HepG2 (cell line): ENCODE measurements around the gene CHKA. TPM values are rescaled to one million over a fixed set of nuclear protein-coding genes. Genes with fewer than 3 reads are reported as not detected.

Experiments used
- CAMTA2 ChIP-seq: sonication (generic); formaldehyde crosslinking; IDR thresholded peaks from 2 replicates; pipeline ENCODE4 v1.4.0; 2020; ENCODE audit warnings: mild to moderate bottlenecking, missing genetic modification reagents, borderline replicate concordance
- CHCHD3 ChIP-seq: sonication (generic); formaldehyde crosslinking; IDR thresholded peaks from 2 replicates; pipeline ENCODE4 v1.8.0; 2022; ENCODE audit warnings: mild to moderate bottlenecking, missing genetic modification reagents, moderate library complexity
- HDAC2 ChIP-seq: sonication (generic); formaldehyde crosslinking; IDR thresholded peaks from 2 replicates; pipeline ENCODE4 v1.4.0; 2020; ENCODE audit warnings: missing genetic modification reagents
- HOXA3 ChIP-seq: sonication (generic); formaldehyde crosslinking; IDR thresholded peaks from 2 replicates; pipeline ENCODE4 v1.5.0; 2020; ENCODE audit warnings: missing genetic modification reagents
- JUN ChIP-seq: sonication (generic); formaldehyde crosslinking; IDR thresholded peaks from 2 replicates; pipeline ENCODE4 v1.4.0; 2020; ENCODE audit warnings: mild to moderate bottlenecking, missing genetic modification reagents
- MIER3 ChIP-seq: IDR thresholded peaks from 2 replicates; pipeline ENCODE4 v1.6.1; 2016; ENCODE audit warnings: missing compliant biosample characterization, borderline replicate concordance
- NAIF1 ChIP-seq: sonication (generic); formaldehyde crosslinking; IDR thresholded peaks from 2 replicates; pipeline ENCODE4 v1.5.0; 2020; ENCODE audit warnings: mild to moderate bottlenecking, missing genetic modification reagents, borderline replicate concordance
- NR3C1 ChIP-seq: sonication (generic); formaldehyde crosslinking; IDR thresholded peaks from 2 replicates; pipeline ENCODE4 v1.4.0; 2020; ENCODE audit warnings: missing genetic modification reagents
- RFXAP ChIP-seq: sonication (generic); formaldehyde crosslinking; IDR thresholded peaks from 2 replicates; pipeline ENCODE4 v1.4.0; 2020; ENCODE audit warnings: missing genetic modification reagents, borderline replicate concordance
- RORA ChIP-seq: sonication (generic); formaldehyde crosslinking; IDR thresholded peaks from 2 replicates; pipeline ENCODE4 v1.5.0; 2020; ENCODE audit warnings: mild to moderate bottlenecking, missing genetic modification reagents, moderate library complexity
- SALL1 ChIP-seq: sonication (generic); formaldehyde crosslinking; IDR thresholded peaks from 2 replicates; pipeline ENCODE4 v1.8.0; 2022; ENCODE audit warnings: mild to moderate bottlenecking, missing genetic modification reagents
- TBX2 ChIP-seq: sonication (generic); formaldehyde crosslinking; IDR thresholded peaks from 2 replicates; pipeline ENCODE4 v1.5.0; 2020; ENCODE audit warnings: missing genetic modification reagents, mild to moderate bottlenecking, borderline replicate concordance
- WIZ ChIP-seq: sonication (generic); formaldehyde crosslinking; IDR thresholded peaks from 2 replicates; pipeline ENCODE4 v1.5.1; 2020; ENCODE audit warnings: mild to moderate bottlenecking, missing genetic modification reagents
- ZNF550 ChIP-seq: sonication (generic); formaldehyde crosslinking; IDR thresholded peaks from 2 replicates; pipeline ENCODE4 v1.4.0; 2020; ENCODE audit warnings: mild to moderate bottlenecking, missing genetic modification reagents, borderline replicate concordance
- ZNF816 ChIP-seq: sonication (generic); formaldehyde crosslinking; IDR thresholded peaks from 2 replicates; pipeline ENCODE4 v1.8.0; 2022; ENCODE audit warnings: missing genetic modification reagents, mild to moderate bottlenecking, borderline replicate concordance
- ZNF839 ChIP-seq: sonication (generic); formaldehyde crosslinking; IDR thresholded peaks from 2 replicates; pipeline ENCODE4 v1.4.0; 2020; ENCODE audit warnings: missing genetic modification reagents, mild to moderate bottlenecking, borderline replicate concordance
- ZSCAN31 ChIP-seq: sonication (generic); formaldehyde crosslinking; IDR thresholded peaks from 2 replicates; pipeline ENCODE4 v1.5.0; 2020; ENCODE audit warnings: low read depth, mild to moderate bottlenecking, missing genetic modification reagents
- polyA plus RNA-seq, 8 experiments: library from polyadenylated mRNA; depleted of rRNA in 3 of 8; stranded (reverse) in 7 of 8; unstranded in 1 of 8; fragments of >200 nt; fragmentation: Illumina TruSeq in 4 of 8; extraction: Trizol in 4 of 8; gene quantifications; 2 replicates each; pipeline versions ENCODE4 v1.2.1 to v1.2.3, GENCODE V29; 2011 to 2016; ENCODE audit warnings: low read depth in 4 of 8, missing spikeins in 1 of 8, mixed read lengths in 1 of 8; ENCODE audit not compliant: insufficient read depth in 1 of 8
- total RNA-seq, 5 experiments: library from RNA; depleted of rRNA; stranded (reverse); fragments of >200 nt; fragmentation: Illumina TruSeq; extraction: Trizol; gene quantifications; 2 replicates each; pipeline ENCODE4 v1.2.3, GENCODE V29; 2016; ENCODE audit warnings: low read depth in 1 of 5
- TF ChIP-seq, protein P1 (sequence below): sonication (generic); formaldehyde crosslinking; IDR thresholded peaks from 2 replicates; pipeline ENCODE4; 2020; ENCODE audit warnings: missing genetic modification reagents, mild to moderate bottlenecking, borderline replicate concordance
- TF ChIP-seq, protein P2 (sequence below): sonication (generic); formaldehyde crosslinking; IDR thresholded peaks from 2 replicates; pipeline ENCODE4 v1.4.0; 2020; ENCODE audit warnings: missing genetic modification reagents
- TF ChIP-seq, protein P3 (sequence below): sonication (generic); formaldehyde crosslinking; IDR thresholded peaks from 2 replicates; pipeline ENCODE4 v1.4.0; 2020; ENCODE audit warnings: missing genetic modification reagents, borderline replicate concordance

The CHKA gene
- total and polyA plus RNA-seq, 2 of the 13 experiments (the other 11 are each of a cell fraction or from before 2014, with no cell fraction given), result 71.6 to 92.7 TPM

DNA sequence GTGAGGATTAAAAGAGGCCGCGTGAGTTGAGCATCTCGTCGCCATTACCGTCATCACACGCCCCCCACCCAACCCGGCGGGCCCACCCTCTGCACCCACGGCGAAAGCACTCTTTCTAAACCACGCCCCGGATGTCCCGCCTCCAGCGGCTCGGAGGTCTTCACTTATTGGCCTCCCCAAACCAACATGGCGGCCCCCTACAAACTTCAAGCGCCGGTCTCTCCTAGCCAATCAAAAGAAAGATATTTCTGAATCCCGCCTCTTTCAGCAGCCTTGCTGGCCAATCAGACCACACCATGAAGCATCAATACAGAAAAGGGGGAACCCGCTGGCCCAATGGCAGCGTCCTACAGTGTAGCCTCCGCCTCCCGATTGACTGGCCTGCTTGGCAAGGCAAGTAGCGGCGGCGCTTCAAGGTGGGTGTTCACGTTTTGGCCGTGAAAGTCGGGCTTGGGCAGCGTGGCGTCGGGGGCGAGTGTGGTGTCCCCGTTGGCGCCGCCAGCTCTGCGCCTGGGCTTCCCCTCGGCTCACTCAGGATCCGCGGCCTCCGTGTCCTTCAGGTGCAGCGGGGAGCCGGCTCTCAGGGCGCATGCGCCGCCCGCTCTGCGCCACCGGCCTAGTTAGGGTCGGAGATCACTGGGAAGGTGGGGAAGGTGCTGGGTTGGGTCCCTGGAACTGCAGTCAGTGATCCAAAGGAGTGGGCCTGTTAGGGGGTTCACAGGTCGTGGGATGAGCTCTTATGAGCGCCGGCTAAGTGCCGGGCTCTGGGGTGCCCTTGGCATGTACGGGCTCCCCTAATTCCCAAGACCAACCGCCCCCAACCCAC, 90.7 kb downstream of the CHKA start, which contains the start of gene NDUFS8 (continued):
- TF ChIP-seq CAMTA2 (CRISPR knock-in tag) (no peak), TBX2 (CRISPR knock-in tag) (peak; percentile 60; the same call in 1 of the 2 replicates), WIZ (no peak), CHCHD3 (CRISPR knock-in tag) (no peak), RORA (CRISPR knock-in tag) (no peak), ZNF550 (no peak), HOXA3 (CRISPR knock-in tag) (peak; percentile 34; the same call in 1 of the 2 replicates), ZSCAN31 (peak; percentile 69), MIER3 (CRISPR knock-in tag) (0 out of 2 replicates have a peak, but pooled peaks have one; percentile 35), NAIF1 (no peak), SALL1 (CRISPR knock-in tag) (peak; percentile 53; the same call in 1 of the 2 replicates), ZNF816 (CRISPR knock-in tag) (no peak), NR3C1 (CRISPR knock-in tag) (no peak), HDAC2 (CRISPR knock-in tag) (peak; percentile 62), JUN (CRISPR knock-in tag) (no peak), ZNF839 (CRISPR knock-in tag) (no peak), RFXAP (CRISPR knock-in tag) (no peak)
- TF ChIP-seq, protein P1, sequence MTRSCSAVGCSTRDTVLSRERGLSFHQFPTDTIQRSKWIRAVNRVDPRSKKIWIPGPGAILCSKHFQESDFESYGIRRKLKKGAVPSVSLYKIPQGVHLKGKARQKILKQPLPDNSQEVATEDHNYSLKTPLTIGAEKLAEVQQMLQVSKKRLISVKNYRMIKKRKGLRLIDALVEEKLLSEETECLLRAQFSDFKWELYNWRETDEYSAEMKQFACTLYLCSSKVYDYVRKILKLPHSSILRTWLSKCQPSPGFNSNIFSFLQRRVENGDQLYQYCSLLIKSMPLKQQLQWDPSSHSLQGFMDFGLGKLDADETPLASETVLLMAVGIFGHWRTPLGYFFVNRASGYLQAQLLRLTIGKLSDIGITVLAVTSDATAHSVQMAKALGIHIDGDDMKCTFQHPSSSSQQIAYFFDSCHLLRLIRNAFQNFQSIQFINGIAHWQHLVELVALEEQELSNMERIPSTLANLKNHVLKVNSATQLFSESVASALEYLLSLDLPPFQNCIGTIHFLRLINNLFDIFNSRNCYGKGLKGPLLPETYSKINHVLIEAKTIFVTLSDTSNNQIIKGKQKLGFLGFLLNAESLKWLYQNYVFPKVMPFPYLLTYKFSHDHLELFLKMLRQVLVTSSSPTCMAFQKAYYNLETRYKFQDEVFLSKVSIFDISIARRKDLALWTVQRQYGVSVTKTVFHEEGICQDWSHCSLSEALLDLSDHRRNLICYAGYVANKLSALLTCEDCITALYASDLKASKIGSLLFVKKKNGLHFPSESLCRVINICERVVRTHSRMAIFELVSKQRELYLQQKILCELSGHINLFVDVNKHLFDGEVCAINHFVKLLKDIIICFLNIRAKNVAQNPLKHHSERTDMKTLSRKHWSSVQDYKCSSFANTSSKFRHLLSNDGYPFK, result peak; percentile 34; the same call in 1 of the 2 replicates
- TF ChIP-seq, protein P2, sequence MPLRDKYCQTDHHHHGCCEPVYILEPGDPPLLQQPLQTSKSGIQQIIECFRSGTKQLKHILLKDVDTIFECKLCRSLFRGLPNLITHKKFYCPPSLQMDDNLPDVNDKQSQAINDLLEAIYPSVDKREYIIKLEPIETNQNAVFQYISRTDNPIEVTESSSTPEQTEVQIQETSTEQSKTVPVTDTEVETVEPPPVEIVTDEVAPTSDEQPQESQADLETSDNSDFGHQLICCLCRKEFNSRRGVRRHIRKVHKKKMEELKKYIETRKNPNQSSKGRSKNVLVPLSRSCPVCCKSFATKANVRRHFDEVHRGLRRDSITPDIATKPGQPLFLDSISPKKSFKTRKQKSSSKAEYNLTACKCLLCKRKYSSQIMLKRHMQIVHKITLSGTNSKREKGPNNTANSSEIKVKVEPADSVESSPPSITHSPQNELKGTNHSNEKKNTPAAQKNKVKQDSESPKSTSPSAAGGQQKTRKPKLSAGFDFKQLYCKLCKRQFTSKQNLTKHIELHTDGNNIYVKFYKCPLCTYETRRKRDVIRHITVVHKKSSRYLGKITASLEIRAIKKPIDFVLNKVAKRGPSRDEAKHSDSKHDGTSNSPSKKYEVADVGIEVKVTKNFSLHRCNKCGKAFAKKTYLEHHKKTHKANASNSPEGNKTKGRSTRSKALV (CRISPR knock-in tag), result no peak; the same call in 1 of the 2 replicates
- TF ChIP-seq, protein P3, sequence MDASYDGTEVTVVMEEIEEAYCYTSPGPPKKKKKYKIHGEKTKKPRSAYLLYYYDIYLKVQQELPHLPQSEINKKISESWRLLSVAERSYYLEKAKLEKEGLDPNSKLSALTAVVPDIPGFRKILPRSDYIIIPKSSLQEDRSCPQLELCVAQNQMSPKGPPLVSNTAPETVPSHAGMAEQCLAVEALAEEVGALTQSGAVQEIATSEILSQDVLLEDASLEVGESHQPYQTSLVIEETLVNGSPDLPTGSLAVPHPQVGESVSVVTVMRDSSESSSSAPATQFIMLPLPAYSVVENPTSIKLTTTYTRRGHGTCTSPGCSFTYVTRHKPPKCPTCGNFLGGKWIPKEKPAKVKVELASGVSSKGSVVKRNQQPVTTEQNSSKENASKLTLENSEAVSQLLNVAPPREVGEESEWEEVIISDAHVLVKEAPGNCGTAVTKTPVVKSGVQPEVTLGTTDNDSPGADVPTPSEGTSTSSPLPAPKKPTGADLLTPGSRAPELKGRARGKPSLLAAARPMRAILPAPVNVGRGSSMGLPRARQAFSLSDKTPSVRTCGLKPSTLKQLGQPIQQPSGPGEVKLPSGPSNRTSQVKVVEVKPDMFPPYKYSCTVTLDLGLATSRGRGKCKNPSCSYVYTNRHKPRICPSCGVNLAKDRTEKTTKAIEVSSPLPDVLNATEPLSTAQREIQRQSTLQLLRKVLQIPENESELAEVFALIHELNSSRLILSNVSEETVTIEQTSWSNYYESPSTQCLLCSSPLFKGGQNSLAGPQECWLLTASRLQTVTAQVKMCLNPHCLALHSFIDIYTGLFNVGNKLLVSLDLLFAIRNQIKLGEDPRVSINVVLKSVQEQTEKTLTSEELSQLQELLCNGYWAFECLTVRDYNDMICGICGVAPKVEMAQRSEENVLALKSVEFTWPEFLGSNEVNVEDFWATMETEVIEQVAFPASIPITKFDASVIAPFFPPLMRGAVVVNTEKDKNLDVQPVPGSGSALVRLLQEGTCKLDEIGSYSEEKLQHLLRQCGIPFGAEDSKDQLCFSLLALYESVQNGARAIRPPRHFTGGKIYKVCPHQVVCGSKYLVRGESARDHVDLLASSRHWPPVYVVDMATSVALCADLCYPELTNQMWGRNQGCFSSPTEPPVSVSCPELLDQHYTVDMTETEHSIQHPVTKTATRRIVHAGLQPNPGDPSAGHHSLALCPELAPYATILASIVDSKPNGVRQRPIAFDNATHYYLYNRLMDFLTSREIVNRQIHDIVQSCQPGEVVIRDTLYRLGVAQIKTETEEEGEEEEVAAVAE (CRISPR knock-in tag), result peak; percentile 98
